Ovary (tissue), 3 donors: ENCODE results near the gene EYS.

ENCODE experiments used
- POLR2A ChIP-seq: fragments of 450-650 bp; IDR thresholded peaks from one replicate; pipeline ENCODE4 v1.6.1; 2017; ENCODE audit warnings: antibody characterized with exemption, mild to moderate bottlenecking, moderate library complexity
- TF ChIP-seq, protein P1 (sequence below), 3 donors: fragments of 450-650 bp in 2 of 3; fragments of 200-600 bp in 1 of 3; IDR thresholded peaks; one replicate each; pipeline versions ENCODE4 v1.5.1 to v1.8.0; 2016 to 2022; ENCODE audit warnings: antibody characterized with exemption in 3 of 3, mild to moderate bottlenecking in 1 of 3
- donor health status: DM: no; HTN: no; CAD: no.

- TF ChIP-seq POLR2A = no peak
- TF ChIP-seq, protein P1, sequence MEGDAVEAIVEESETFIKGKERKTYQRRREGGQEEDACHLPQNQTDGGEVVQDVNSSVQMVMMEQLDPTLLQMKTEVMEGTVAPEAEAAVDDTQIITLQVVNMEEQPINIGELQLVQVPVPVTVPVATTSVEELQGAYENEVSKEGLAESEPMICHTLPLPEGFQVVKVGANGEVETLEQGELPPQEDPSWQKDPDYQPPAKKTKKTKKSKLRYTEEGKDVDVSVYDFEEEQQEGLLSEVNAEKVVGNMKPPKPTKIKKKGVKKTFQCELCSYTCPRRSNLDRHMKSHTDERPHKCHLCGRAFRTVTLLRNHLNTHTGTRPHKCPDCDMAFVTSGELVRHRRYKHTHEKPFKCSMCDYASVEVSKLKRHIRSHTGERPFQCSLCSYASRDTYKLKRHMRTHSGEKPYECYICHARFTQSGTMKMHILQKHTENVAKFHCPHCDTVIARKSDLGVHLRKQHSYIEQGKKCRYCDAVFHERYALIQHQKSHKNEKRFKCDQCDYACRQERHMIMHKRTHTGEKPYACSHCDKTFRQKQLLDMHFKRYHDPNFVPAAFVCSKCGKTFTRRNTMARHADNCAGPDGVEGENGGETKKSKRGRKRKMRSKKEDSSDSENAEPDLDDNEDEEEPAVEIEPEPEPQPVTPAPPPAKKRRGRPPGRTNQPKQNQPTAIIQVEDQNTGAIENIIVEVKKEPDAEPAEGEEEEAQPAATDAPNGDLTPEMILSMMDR (IDR thresholded peaks at IDR 0.05) = no peak
Observed at GRCh38 chr6:64293298-64293697, 1413.7 kb downstream of the EYS start.
